ENCODE results near the gene LDLR.
"Not testable (repeated sequence)": the region's sequence is repeated elsewhere in the genome, so short reads cannot be mapped to it uniquely, and the experiment has no call there.

Gene LDLR

GRCh38 chr19:11159598-11160439 is 70.6 kb downstream of the LDLR start:
- DNase-seq (ENCODE audit: low read depth, low spot score), result no peak
- POLR2A ChIA-PET, result no interaction called here
- TF ChIP-seq CTCF (IDR thresholded peaks at IDR 0.05; ENCODE audit: insufficient read depth, low read length, missing control alignments), result no peak
- H3K4me3 ChIP-seq (ENCODE audit: low read depth, low read length), result no peak overlapping the region
- CTCF ChIA-PET, result no interaction called here

GRCh38 chr19:11160440-11160768 is 71.1 kb downstream of the LDLR start:
- CTCF ChIA-PET; DNase-seq (ENCODE audit: low read depth, low spot score); POLR2A ChIA-PET; H3K4me3 ChIP-seq (ENCODE audit: low read depth, low read length): not testable (repeated sequence)

DNA sequence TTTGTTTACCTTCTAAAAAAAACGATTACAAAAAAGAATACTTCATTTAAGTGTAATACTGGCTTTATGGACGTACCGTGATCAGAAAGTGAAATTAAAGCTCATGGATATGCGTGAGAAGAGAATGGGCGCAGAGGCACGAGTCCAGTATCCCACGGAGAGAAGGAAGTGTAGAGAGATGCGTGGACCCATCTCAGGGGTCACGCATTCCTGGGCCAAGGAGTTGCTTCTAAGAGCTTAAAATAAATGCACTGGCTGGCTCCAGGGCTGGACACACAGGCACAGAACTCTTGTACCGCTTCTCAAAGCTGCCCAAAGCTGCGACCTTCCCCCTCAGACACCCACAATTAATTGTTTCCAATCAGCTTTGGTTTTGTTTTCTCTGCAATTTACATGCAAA is 75.0 kb downstream of the LDLR start:
- TF ChIP-seq CTCF (IDR thresholded peaks at IDR 0.05; ENCODE audit: insufficient read depth, low read length, missing control alignments), result no peak
- no peak overlapping the region for H3K4me3 ChIP-seq (ENCODE audit: low read depth, low read length)
- no peak for DNase-seq (ENCODE audit: low read depth, low spot score)
- CTCF ChIA-PET, result interaction anchor here (1.2 to 1.5 kb wide), 3 partner anchors 10 to 38 kb away, joined by 3 to 6 read pairs (median 6); no protein-coding TSS in a partner anchor
- POLR2A ChIA-PET, result interaction anchor here (0.7 to 1.7 kb wide), 2 partner anchors 9 to 59 kb away, joined by 3 to 6 read pairs; partner anchors contain the start of gene SPC24

- ChIA-PET CTCF (interaction anchor here (1.2 to 1.4 kb wide), 3 partner anchors 11 to 38 kb away, joined by 3 to 6 read pairs (median 3); no protein-coding TSS in a partner anchor), POLR2A (interaction anchor here (1.7 kb wide), 1 partner anchor 9 kb away, joined by 6 read pairs; the partner anchor contains the start of gene SPC24)
- H3K4me3 ChIP-seq (ENCODE audit: low read depth, low read length), result no peak overlapping the region
- no peak for TF ChIP-seq CTCF (IDR thresholded peaks at IDR 0.05; ENCODE audit: insufficient read depth, low read length, missing control alignments)
- DNase-seq (ENCODE audit: low read depth, low spot score), result no peak
Measured at GRCh38 chr19:11164879-11165406, 75.7 kb downstream of the LDLR start.

DNA sequence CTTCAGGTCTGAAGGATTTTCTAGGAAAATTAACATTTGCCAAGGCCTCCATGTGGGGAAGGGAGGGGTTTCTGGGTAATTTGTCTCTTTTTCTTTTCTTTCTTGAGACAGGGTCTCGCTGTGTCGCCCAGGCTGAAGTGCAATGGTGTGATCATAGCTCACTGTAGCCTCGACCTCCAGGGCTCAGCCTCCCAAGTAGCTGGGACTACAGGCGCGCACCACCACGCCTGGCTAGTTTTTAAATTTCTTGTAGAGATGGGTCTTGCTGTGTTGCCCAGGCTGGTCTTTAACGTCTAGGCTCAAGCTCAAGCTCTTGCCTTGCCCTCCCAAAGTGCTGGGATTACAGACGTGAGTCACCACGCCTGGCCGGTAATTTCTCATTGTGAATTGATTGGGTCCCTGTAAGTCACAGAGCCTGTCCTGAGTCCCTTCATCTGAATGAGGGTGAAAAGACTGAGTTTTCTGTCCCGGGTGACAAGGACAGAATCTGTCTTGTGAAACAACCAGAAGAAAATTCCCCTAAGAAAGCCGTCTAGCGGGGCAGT is 76.3 kb downstream of the LDLR start:
- no peak for TF ChIP-seq CTCF (IDR thresholded peaks at IDR 0.05; ENCODE audit: insufficient read depth, low read length, missing control alignments)
- ChIA-PET CTCF (interaction anchor here (1.2 to 1.3 kb wide), 2 partner anchors 22 to 38 kb away, joined by 3 to 4 read pairs; no protein-coding TSS in a partner anchor), POLR2A (interaction anchor here (1.7 kb wide), 1 partner anchor 10 kb away, joined by 6 read pairs; the partner anchor contains the start of gene SPC24)
- no peak for DNase-seq (ENCODE audit: low read depth, low spot score)
- H3K4me3 ChIP-seq (ENCODE audit: low read depth, low read length), result no peak overlapping the region

- no peak for TF ChIP-seq CTCF (IDR thresholded peaks at IDR 0.05; ENCODE audit: insufficient read depth, low read length, missing control alignments)
- ChIA-PET POLR2A (interaction anchor here (1.2 to 2.4 kb wide), 2 partner anchors 10 to 28 kb away, joined by 3 to 11 read pairs; no protein-coding TSS in a partner anchor), CTCF (interaction anchor here (1.2 to 1.3 kb wide), 2 partner anchors 22 to 37 kb away, joined by 3 to 4 read pairs; no protein-coding TSS in a partner anchor)
- no peak overlapping the region for H3K4me3 ChIP-seq (ENCODE audit: low read depth, low read length)
- DNase-seq (ENCODE audit: low read depth, low spot score), result no peak
Measured at GRCh38 chr19:11166281-11167142, 77.2 kb downstream of the LDLR start.

All from AG04449 (cell line).